ENCODE results near the gene EFNA4. TPM values are rescaled to one million over a fixed set of nuclear protein-coding genes. Genes with fewer than 3 reads are reported as not detected.

Gene EFNA4
- total and polyA plus RNA-seq, 9 of the 15 experiments (the other 6 are each of a cell fraction or from before 2014, with no cell fraction given): 0.68 to 7.4 (median 6.1) TPM

DNA sequence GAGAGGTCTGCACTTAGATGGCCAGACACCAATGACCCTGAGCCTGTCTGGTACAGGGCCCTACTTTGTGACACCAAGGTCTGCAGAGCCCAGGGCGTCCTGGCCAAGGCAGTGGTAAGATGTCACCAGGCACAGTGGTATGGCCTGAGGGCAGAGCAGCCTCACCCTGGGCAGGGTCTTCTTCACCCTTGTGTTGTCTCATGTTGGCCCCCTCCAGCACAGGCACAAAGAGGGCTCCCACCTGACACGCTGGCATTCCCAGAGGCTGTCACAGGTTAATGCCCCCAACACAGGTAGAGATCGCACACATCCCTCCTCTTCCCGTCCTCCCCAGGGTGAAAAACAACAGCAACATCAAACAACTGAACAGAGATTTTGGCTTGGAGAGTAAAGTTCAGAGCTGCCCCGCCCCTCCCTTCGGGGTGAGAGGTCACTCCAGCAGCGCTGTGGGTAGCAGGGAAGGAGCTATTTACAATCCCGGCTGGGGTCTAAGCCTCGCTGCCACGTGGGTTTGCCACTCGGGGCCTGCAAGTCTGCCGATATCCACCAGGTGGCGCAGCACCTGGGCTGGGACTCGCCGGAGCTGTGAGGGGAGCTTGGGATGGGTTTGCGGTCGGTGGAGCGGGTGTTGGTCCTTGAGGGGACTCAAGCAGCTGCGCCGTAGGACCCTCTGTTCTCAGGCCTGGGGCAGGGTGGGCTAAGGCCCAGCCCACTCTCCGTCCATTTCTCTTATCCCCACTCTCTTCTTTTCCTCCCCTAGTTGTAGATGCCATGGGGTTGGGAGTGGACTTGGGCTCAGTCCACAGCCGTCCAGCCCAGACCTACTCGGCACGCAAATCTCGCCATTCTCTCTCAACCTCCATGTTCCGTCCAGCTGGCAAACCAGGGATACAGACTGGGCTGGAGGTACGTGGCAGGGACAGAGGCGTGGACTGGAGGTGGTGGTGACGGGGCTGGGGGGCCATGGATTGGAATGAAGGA lies 27.8 kb downstream of the EFNA4 start (continued):
- TF ChIP-seq, protein P1, sequence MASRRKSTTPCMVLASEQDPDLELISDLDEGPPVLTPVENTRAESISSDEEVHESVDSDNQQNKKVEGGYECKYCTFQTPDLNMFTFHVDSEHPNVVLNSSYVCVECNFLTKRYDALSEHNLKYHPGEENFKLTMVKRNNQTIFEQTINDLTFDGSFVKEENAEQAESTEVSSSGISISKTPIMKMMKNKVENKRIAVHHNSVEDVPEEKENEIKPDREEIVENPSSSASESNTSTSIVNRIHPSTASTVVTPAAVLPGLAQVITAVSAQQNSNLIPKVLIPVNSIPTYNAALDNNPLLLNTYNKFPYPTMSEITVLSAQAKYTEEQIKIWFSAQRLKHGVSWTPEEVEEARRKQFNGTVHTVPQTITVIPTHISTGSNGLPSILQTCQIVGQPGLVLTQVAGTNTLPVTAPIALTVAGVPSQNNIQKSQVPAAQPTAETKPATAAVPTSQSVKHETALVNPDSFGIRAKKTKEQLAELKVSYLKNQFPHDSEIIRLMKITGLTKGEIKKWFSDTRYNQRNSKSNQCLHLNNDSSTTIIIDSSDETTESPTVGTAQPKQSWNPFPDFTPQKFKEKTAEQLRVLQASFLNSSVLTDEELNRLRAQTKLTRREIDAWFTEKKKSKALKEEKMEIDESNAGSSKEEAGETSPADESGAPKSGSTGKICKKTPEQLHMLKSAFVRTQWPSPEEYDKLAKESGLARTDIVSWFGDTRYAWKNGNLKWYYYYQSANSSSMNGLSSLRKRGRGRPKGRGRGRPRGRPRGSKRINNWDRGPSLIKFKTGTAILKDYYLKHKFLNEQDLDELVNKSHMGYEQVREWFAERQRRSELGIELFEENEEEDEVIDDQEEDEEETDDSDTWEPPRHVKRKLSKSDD (conservative IDR thresholded peaks at IDR 0.05; ENCODE audit: low read length): no peak
- TF ChIP-seq ZNF384 (IDR thresholded peaks at IDR 0.05; ENCODE audit: low read depth, low read length): no peak
- TF ChIP-seq PRPF4 (IDR thresholded peaks at IDR 0.05; ENCODE audit: insufficient read depth, low read depth, low read length, poor library complexity, severe bottlenecking): no peak
- TF ChIP-seq, protein P2, sequence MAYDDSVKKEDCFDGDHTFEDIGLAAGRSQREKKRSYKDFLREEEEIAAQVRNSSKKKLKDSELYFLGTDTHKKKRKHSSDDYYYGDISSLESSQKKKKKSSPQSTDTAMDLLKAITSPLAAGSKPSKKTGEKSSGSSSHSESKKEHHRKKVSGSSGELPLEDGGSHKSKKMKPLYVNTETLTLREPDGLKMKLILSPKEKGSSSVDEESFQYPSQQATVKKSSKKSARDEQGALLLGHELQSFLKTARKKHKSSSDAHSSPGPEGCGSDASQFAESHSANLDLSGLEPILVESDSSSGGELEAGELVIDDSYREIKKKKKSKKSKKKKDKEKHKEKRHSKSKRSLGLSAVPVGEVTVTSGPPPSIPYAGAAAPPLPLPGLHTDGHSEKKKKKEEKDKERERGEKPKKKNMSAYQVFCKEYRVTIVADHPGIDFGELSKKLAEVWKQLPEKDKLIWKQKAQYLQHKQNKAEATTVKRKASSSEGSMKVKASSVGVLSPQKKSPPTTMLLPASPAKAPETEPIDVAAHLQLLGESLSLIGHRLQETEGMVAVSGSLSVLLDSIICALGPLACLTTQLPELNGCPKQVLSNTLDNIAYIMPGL (CRISPR knock-in tag; IDR thresholded peaks at IDR 0.05): no peak
- no peak for TF ChIP-seq KAT2B (IDR thresholded peaks at IDR 0.05; ENCODE audit: low read depth, low read length)
- TF ChIP-seq ZNF175 (CRISPR knock-in tag; IDR thresholded peaks at IDR 0.05; ENCODE audit: low read depth): no peak
- no peak for TF ChIP-seq CHCHD3 (CRISPR knock-in tag; IDR thresholded peaks at IDR 0.05)
- TF ChIP-seq SP1 (CRISPR knock-in tag; IDR thresholded peaks at IDR 0.05): peak; percentile 54; the same call in 1 of the 2 replicates
- no peak for TF ChIP-seq ZNF24 (IDR thresholded peaks at IDR 0.05)
- TF ChIP-seq MYC (IDR thresholded peaks at IDR 0.05; ENCODE audit: low read depth, low read length): peak; percentile 97
- TF ChIP-seq MYC (CRISPR knock-in tag; IDR thresholded peaks at IDR 0.05; ENCODE audit: borderline replicate concordance, low read depth): peak; percentile 61; the same call in 1 of the 2 replicates
- peak; percentile 28; the same call in 1 of the 2 replicates for TF ChIP-seq EP300 (IDR thresholded peaks at IDR 0.05; ENCODE audit: low read length)
- TF ChIP-seq, protein P3, sequence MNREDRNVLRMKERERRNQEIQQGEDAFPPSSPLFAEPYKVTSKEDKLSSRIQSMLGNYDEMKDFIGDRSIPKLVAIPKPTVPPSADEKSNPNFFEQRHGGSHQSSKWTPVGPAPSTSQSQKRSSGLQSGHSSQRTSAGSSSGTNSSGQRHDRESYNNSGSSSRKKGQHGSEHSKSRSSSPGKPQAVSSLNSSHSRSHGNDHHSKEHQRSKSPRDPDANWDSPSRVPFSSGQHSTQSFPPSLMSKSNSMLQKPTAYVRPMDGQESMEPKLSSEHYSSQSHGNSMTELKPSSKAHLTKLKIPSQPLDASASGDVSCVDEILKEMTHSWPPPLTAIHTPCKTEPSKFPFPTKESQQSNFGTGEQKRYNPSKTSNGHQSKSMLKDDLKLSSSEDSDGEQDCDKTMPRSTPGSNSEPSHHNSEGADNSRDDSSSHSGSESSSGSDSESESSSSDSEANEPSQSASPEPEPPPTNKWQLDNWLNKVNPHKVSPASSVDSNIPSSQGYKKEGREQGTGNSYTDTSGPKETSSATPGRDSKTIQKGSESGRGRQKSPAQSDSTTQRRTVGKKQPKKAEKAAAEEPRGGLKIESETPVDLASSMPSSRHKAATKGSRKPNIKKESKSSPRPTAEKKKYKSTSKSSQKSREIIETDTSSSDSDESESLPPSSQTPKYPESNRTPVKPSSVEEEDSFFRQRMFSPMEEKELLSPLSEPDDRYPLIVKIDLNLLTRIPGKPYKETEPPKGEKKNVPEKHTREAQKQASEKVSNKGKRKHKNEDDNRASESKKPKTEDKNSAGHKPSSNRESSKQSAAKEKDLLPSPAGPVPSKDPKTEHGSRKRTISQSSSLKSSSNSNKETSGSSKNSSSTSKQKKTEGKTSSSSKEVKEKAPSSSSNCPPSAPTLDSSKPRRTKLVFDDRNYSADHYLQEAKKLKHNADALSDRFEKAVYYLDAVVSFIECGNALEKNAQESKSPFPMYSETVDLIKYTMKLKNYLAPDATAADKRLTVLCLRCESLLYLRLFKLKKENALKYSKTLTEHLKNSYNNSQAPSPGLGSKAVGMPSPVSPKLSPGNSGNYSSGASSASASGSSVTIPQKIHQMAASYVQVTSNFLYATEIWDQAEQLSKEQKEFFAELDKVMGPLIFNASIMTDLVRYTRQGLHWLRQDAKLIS (CRISPR knock-in tag; IDR thresholded peaks at IDR 0.05): no peak
- TF ChIP-seq, protein P4, sequence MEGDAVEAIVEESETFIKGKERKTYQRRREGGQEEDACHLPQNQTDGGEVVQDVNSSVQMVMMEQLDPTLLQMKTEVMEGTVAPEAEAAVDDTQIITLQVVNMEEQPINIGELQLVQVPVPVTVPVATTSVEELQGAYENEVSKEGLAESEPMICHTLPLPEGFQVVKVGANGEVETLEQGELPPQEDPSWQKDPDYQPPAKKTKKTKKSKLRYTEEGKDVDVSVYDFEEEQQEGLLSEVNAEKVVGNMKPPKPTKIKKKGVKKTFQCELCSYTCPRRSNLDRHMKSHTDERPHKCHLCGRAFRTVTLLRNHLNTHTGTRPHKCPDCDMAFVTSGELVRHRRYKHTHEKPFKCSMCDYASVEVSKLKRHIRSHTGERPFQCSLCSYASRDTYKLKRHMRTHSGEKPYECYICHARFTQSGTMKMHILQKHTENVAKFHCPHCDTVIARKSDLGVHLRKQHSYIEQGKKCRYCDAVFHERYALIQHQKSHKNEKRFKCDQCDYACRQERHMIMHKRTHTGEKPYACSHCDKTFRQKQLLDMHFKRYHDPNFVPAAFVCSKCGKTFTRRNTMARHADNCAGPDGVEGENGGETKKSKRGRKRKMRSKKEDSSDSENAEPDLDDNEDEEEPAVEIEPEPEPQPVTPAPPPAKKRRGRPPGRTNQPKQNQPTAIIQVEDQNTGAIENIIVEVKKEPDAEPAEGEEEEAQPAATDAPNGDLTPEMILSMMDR (IDR thresholded peaks at IDR 0.05 in 2 of 3, conservative IDR thresholded peaks at IDR 0.05 in 1 of 3; ENCODE audit: insufficient read depth in 2 of 3, low read depth in 1 of 3, low read length in 3 of 3): peak; percentile 93 to 98 (median 97)
- TF ChIP-seq, protein P5, sequence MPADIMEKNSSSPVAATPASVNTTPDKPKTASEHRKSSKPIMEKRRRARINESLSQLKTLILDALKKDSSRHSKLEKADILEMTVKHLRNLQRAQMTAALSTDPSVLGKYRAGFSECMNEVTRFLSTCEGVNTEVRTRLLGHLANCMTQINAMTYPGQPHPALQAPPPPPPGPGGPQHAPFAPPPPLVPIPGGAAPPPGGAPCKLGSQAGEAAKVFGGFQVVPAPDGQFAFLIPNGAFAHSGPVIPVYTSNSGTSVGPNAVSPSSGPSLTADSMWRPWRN (IDR thresholded peaks at IDR 0.05; ENCODE audit: low read depth): no peak

All from K562 (cell line).